Stomach smooth muscle (tissue), 2 donors: ENCODE measurements around the gene PDK2.
A peak's percentile ranks its signal among the peaks of the same experiment; 100 is the strongest.

Source experiments
- H3K27ac ChIP-seq: one replicate; pipeline ENCODE4 v1.7.0; 2013; ENCODE audit warnings: mild to moderate bottlenecking, low read length, inconsistent platforms
- H3K27me3 ChIP-seq, 2 donors: one replicate each; pipeline ENCODE4 v1.7.0; 2013; ENCODE audit warnings: low read length in 2 of 2; ENCODE audit not compliant: insufficient read depth in 2 of 2, control insufficient read depth in 1 of 2
- H3K36me3 ChIP-seq, 2 donors: one replicate each; pipeline ENCODE4 v1.7.0; 2013; ENCODE audit warnings: low read length in 2 of 2; ENCODE audit not compliant: control insufficient read depth in 2 of 2, insufficient read depth in 2 of 2
- H3K4me1 ChIP-seq: one replicate; pipeline ENCODE4 v1.7.0; 2013; ENCODE audit warnings: low read length; ENCODE audit not compliant: control insufficient read depth, insufficient read depth
- H3K4me3 ChIP-seq, 2 donors: one replicate each; pipeline ENCODE4 v1.7.0; 2013; ENCODE audit warnings: low read length in 2 of 2
- H3K9ac ChIP-seq, 2 donors: one replicate each; pipeline ENCODE4 v1.7.0; 2013; ENCODE audit warnings: low read length in 2 of 2, mild to moderate bottlenecking in 1 of 2
- H3K9me3 ChIP-seq, 2 donors: one replicate each; pipeline ENCODE4 v1.7.0; 2013; ENCODE audit warnings: low read length in 2 of 2; ENCODE audit not compliant: control insufficient read depth in 2 of 2
- donor health status: healthy.
- donor health status: Pancreatic carcinoma.

PDK2 gene

DNA sequence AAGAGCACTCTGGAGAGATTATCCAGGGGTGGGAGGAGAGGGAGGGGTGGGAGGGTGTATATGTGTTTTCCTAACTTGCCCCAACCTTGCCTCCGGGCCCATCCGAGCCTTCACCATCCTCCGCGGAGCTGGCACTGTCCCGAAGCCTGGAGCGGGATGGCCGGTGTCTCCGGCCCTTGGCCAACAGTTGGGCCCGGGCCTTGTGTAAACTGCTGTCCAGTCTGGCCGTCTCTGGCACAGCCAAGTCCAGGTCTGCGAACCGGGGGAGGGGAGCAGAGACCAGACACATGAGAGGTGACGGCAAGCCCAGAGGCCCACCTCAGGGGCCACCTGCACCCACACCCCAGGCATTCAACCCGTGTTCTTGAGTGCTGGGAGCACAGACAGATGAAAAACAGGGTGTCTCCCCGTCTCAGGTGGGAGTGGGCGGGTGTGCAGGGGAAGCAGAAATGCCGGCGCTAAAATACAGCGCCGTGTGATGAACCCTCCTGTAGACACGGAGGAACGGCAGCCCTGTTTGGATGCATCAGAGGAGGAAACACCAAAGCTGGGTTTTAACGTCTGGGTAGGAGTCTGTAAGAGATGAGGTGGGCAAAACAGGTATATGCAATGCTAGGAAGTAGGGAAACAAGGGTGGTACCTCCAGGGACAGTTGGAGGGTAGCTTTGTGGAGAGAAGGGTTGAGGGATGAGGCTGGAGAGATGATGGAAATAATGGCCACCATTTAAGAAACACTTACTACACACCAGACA, 23.1 kb downstream of the PDK2 start:
- Histone ChIP-seq H3K27ac (peak overlapping the region; percentile 49), H3K9ac (no peak overlapping the region), H3K36me3 (no peaks in the 10 kb centered on the region)

GRCh38 chr17:50118828-50119218, 23.7 kb downstream of the PDK2 start:
- Histone ChIP-seq H3K36me3 (no peaks in the 10 kb centered on the region), H3K9me3 (no peaks in the 10 kb centered on the region), H3K27ac (no peak overlapping the region), H3K27me3 (peaks cover 0 to 8% of the 10 kb centered on the region in 2 donors), H3K9ac (no peak overlapping the region), H3K4me3 (no peak overlapping the region), H3K4me1 (peaks cover 30% of the 10 kb centered on the region)

More for the DNA sequence above, 23.1 kb downstream of the PDK2 start:
- H3K4me1 ChIP-seq, result peaks cover 31% of the 10 kb centered on the region
- H3K4me3 ChIP-seq, result no peak overlapping the region
- peaks cover 0 to 8% of the 10 kb centered on the region in 2 donors for H3K27me3 ChIP-seq
- H3K9me3 ChIP-seq, result no peaks in the 10 kb centered on the region

DNA sequence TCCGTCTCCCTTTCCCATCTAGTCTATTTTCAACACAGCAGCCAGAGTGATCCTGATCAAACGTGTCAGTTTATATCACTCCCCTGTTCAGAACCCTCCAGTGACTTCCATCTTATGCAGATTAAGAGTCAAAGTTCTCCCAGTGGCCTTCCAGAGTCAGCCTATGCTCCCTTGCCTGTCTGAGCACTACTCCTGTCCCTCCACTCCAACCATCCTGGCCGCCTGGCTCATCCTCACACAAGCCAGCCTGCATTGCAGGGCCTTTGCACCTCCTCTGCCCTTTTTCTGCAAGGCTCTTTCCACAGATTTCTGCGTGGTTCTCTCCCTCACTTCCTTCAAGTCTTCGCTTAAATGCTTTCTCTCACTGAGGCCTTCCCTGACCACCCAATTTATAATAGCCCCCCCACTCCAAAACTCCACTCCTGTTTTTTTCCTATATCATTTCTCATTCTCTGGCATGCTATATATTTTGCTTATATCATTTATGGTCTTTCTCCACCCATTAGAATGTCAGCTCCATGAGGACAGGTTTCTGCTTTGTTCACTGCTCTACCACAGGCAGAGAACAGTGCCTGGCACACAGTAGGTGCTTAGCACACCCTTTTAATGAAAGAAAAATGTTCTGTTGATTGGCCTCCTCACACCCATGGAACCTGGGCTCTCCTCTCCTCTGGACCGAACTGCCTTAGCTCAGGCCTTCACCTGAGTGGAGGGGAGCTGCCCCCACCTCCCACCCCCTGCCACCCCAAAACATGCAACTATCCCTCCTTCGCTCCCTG, 25.5 kb downstream of the PDK2 start:
- H3K4me3 ChIP-seq, result no peak overlapping the region
- H3K9ac ChIP-seq, result no peak overlapping the region
- H3K27ac ChIP-seq, result no peak overlapping the region
- peaks cover 0 to 8% of the 10 kb centered on the region in 2 donors for H3K27me3 ChIP-seq
- H3K9me3 ChIP-seq, result no peaks in the 10 kb centered on the region
- no peaks in the 10 kb centered on the region for H3K36me3 ChIP-seq
- peaks cover 25% of the 10 kb centered on the region for H3K4me1 ChIP-seq

GRCh38 chr17:50122945-50123344, 27.8 kb downstream of the PDK2 start:
- H3K9me3 ChIP-seq, result no peaks in the 10 kb centered on the region
- no peaks in the 10 kb centered on the region for H3K27me3 ChIP-seq
- H3K9ac ChIP-seq, result no peak overlapping the region
- H3K4me1 ChIP-seq, result peaks cover 15% of the 10 kb centered on the region
- H3K4me3 ChIP-seq, result no peak overlapping the region
- H3K27ac ChIP-seq, result peak overlapping the region; percentile 53
- no peaks in the 10 kb centered on the region for H3K36me3 ChIP-seq

DNA sequence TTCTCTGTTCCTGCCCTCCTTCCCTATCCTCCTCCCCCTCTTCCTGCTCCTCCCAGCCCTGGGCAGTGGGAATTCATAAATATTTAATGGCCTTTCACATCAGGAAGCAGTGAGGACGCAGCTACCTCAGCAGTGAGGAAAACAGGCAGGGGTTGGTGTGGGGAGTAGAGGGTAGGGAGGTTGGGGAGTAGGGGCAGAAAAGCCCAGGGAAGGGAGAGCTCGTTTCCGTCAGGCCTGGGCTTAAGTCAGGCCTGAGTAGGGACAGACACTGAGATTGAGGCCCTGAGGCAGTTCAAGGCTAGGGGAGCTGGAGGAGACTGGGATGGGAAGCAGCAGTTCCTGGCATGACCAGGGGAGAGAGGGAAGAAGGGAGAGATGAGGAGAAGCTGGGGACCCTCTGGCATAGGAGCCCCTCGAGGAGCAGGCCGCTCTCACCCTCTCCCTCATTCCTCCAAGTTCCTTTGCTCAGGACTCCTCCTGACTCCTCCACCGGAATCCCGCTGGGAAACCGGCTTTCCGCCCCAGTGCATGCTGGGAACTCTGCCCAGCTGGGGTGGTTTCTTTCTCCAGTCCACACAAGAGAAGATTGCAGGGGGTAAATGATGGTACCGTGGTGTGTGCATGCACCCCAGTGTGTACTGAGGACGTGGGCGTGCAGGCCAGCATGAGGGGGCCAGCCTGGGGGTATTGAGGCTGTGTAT, 28.6 kb downstream of the PDK2 start:
- peaks cover under 1 to 4% of the 10 kb centered on the region in 2 donors for H3K27me3 ChIP-seq
- no peaks in the 10 kb centered on the region for H3K9me3 ChIP-seq
- no peak overlapping the region for H3K4me3 ChIP-seq
- H3K27ac ChIP-seq, result peak overlapping the region; percentile 53
- peak overlapping the region in 1 of 2 donors; percentile 58 for H3K9ac ChIP-seq
- H3K36me3 ChIP-seq, result no peaks in the 10 kb centered on the region
- H3K4me1 ChIP-seq, result peaks cover 11% of the 10 kb centered on the region

GRCh38 chr17:50125420-50125997, 30.4 kb downstream of the PDK2 start:
- Histone ChIP-seq H3K4me3 (no peak overlapping the region), H3K27ac (no peak overlapping the region), H3K9me3 (no peaks in the 10 kb centered on the region), H3K27me3 (peaks cover 2 to 14% of the 10 kb centered on the region in 2 donors), H3K36me3 (no peaks in the 10 kb centered on the region), H3K9ac (no peak overlapping the region), H3K4me1 (peaks cover 17% of the 10 kb centered on the region)

DNA sequence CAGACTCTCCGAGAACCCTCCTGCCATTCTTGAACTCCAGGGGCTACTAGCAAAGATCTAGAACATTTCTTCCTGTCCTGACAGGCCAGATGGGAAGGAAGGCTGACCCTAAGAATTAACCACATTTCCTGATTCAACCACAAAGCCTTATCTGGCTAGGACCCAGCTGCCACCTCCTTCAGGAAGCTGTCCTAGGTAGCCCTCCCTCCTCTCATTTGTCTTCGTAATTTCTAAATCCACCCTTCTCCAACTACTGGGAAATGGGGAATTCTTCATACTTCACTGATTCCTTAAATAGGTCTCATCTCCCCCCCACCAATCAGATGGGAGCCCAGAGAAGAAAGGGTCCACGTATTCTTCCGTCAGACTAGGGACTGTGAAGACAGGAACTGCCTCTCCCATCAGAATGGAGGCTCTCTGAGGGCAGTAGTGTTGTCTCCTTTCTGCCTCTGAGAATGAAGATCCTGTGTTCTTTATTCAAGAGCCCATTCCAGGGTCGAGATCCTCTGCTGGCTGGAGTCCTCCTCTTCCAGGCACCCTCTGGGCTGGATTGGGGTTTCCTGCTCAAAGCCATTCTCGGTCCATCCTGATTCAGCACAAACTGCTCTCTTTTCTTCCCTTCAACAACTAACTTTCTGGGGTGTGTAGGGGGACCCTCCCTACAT, 32.7 kb downstream of the PDK2 start:
- Histone ChIP-seq H3K27ac (no peak overlapping the region), H3K36me3 (no peaks in the 10 kb centered on the region), H3K9me3 (no peaks in the 10 kb centered on the region), H3K4me3 (no peak overlapping the region), H3K27me3 (peaks cover 2 to 14% of the 10 kb centered on the region in 2 donors), H3K9ac (no peak overlapping the region), H3K4me1 (peaks cover 28% of the 10 kb centered on the region)

- Histone ChIP-seq H3K4me3 (peak overlapping the region in 1 of 2 donors; percentile 61), H3K27ac (no peak overlapping the region), H3K9me3 (no peaks in the 10 kb centered on the region), H3K36me3 (no peaks in the 10 kb centered on the region), H3K27me3 (peaks cover 2 to 14% of the 10 kb centered on the region in 2 donors), H3K9ac (peak overlapping the region in 1 of 2 donors; percentile 36), H3K4me1 (peaks cover 32% of the 10 kb centered on the region)
Observed at GRCh38 chr17:50128441-50129352, 33.5 kb downstream of the PDK2 start.

GRCh38 chr17:50129353-50129727, 34.2 kb downstream of the PDK2 start:
- H3K9me3 ChIP-seq, result no peaks in the 10 kb centered on the region
- H3K9ac ChIP-seq, result no peak overlapping the region
- peak overlapping the region in 1 of 2 donors; percentile 63 for H3K4me3 ChIP-seq
- peaks cover 31% of the 10 kb centered on the region for H3K4me1 ChIP-seq
- H3K27me3 ChIP-seq, result peaks cover 2 to 14% of the 10 kb centered on the region in 2 donors
- H3K27ac ChIP-seq, result no peak overlapping the region
- no peaks in the 10 kb centered on the region for H3K36me3 ChIP-seq
